NOMO-1 treated with DMSO at 0.1 percent for 48 hours (cell line): ENCODE measurements around the gene WDR74.
"Not testable (repeated sequence)": the region's sequence is repeated elsewhere in the genome, so short reads cannot be mapped to it uniquely, and the experiment has no call there.

Experiments used
- DNase-seq: peaks from one replicate; lab custom pipeline; 2025; ENCODE audit not compliant: unreplicated experiment; lab: John Stamatoyannopoulos, UW

Gene WDR74

GRCh38 chr11:62860835-62861563, 21.6 kb upstream of the WDR74 start:
- DNase-seq, result no peak

- DNase-seq, result not testable (repeated sequence)
Observed at GRCh38 chr11:62859281-62859703, 19.9 kb upstream of the WDR74 start.

GRCh38 chr11:62858201-62858600, 18.8 kb upstream of the WDR74 start:
- DNase-seq, result no peak

GRCh38 chr11:62857541-62857982, 18.2 kb upstream of the WDR74 start:
- DNase-seq, result no peak

- DNase-seq, result no peak
Observed at GRCh38 chr11:62856333-62856895, 17.0 kb upstream of the WDR74 start.

GRCh38 chr11:62855571-62856332, 16.4 kb upstream of the WDR74 start:
- peak; percentile 97 for DNase-seq

- no peak for DNase-seq
Observed at GRCh38 chr11:62854825-62855570, 15.6 kb upstream of the WDR74 start.

GRCh38 chr11:62854013-62854824, 14.8 kb upstream of the WDR74 start:
- no peak for DNase-seq

- DNase-seq, result no peak
Observed at GRCh38 chr11:62853279-62853965, 14.0 kb upstream of the WDR74 start.

- DNase-seq, result no peak
Observed at GRCh38 chr11:62852523-62853188, 13.3 kb upstream of the WDR74 start.

GRCh38 chr11:62851807-62852522, 12.6 kb upstream of the WDR74 start:
- DNase-seq, result no peak

- no peak for DNase-seq
Observed at GRCh38 chr11:62850911-62851806, 11.8 kb upstream of the WDR74 start.

GRCh38 chr11:62847767-62848314, 8.5 kb upstream of the WDR74 start:
- DNase-seq, result no peak

GRCh38 chr11:62846177-62846576, 6.8 kb upstream of the WDR74 start:
- no peak for DNase-seq

- no peak for DNase-seq
Observed at GRCh38 chr11:62844154-62844553, 4.8 kb upstream of the WDR74 start.

GRCh38 chr11:62843466-62843865, 4.1 kb upstream of the WDR74 start:
- no peak for DNase-seq

GRCh38 chr11:62842891-62843290, 3.5 kb upstream of the WDR74 start:
- DNase-seq, result not testable (repeated sequence)
